ENCODE data around the gene GPR35.

- no peak for TF ChIP-seq CTCF (IDR thresholded peaks at IDR 0.05)
- no peak for TF ChIP-seq TCF7L2 (IDR thresholded peaks at IDR 0.05; ENCODE audit: low read depth, low read length)
- TF ChIP-seq REST (IDR thresholded peaks at IDR 0.05; ENCODE audit: insufficient read depth in 1 of 2, low read depth in 2 of 2, low read length in 1 of 2), result no peak
- TF ChIP-seq POLR2AphosphoS5 (IDR thresholded peaks at IDR 0.05; ENCODE audit: low read depth, low read length), result no peak
These were observed 33.5 kb upstream of the GPR35 start for GRCh38 chr2:240591784-240592183.

All from Panc1 (cell line).